Stimulated activated CD4-positive, alpha-beta T cell treated with anti-CD3 and anti-CD28 coated beads, TNF-alpha, amount 100 ng/mL, for 1 hour (primary cell): Measurements from ENCODE around the gene SLC44A2.

Experiments used
- DNase-seq, 3 donors: peaks; one replicate each; pipeline ENCODE4 v3.0.0-alpha.2; 2020; ENCODE audit warnings: low read depth in 3 of 3, low spot score in 1 of 3

The SLC44A2 gene

DNA sequence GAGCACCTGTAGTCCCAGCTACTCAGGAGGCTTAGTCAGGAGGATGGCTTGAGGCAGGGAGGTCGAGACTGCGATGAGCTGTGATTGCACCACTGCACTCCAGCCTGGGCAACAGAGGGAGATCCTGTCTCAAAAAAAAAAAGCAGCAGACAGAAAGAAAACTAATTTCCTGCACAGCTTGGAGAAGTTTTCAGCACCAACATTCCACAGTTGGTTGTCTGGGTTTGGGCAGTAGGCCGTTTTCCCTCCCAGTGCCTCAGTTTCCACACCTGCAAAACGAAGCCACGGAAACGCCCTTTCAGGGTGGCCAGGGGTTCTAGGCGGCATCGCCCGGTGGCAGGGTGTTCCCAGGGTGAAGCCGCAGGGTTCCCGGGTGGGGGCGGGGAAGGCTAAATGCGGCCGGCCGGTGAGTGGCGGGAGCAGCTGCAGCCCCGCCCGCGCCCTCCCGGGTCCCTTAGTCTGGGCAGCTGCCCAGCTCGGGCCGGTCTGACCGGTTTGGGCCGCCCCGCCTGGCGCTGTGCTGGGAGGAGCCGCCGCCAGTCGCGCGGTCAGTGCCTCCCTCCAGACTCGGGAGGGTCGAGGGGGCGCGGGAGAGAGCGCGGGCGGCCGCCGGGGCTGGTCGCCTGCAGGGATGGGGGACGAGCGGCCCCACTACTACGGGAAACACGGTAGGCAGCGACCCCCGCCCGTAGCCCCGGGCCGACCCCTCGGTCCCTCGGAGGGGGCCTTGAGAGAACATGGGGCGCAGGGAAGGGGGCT is at the start of gene SLC44A2:
TSS of gene SLC44A2 (plus strand) at position 551 of the 759 bp plus-strand sequence. CDS start at position 632, 81 bp downstream.
- no peak for DNase-seq

GRCh38 chr19:10577951-10578350 is 47.4 kb upstream of the SLC44A2 start:
- no peak for DNase-seq

DNA sequence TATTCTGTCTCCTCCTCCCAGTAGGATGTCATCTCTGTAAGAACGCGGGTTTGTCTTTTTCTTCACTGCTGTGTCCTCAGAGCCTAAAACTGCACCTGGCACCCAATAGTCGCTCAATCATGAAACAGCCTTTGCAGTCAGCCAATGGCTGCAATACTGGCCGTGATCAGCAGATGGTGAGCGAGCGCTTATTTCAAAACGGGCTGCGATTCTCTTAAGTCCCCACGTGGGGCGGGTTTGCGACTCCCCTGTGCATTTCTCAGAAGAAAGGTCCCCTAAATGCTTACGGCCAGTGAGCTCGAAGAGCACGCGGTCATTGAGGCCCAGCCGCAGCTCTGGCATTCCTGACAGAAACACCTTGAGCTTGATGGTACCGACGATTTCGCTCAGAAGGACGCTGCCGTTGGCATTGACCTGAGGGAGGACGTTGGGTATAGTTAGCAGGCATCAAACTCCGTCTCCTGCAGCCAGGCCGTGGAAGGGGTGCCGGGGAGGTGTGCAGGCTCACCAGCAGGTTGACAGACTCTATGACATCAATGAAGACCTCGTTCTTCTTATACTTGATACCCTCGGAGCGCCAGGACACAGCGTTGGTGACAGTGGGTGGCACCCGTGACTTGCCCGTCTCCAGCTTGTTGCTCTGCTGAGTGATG is 44.2 kb upstream of the SLC44A2 start:
- peak; percentile 69 to 87 (median 79) for DNase-seq

GRCh38 chr19:10582091-10582490 is 43.3 kb upstream of the SLC44A2 start:
- no peak for DNase-seq

DNA sequence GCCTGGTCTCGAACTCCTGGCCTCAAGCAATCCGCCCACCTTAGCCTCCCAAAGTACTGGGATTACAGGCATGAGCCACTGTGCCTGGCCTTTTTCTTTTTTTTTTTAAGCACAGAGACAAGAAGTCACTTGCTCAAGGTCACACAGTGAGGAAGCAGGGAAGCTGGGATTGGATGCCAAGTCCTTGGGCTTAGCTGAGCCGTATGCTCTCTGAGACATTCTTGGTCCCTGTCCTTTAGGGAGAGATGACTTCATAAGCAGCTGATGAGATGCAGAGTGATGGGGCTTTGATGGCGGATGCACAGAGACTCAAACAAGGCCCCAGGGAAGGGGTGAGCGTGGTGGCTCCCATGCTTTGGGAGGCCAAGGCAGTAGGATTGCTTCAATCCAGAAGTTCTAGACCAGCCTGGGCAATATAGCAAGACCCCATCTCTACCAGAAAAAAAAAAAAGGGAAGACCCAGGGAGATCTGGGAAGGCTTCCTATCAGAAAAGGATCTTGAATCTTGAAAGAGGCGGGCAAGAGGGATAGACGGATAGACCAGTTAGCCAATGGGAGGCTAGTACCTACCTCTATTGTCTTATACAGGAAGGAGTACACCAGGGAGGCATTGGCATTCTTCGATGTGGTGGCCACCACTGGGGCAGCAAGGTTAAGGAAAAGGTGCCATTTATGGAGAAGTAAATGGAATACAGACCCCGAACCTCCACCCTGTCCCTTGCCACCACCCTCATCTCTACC is 42.1 kb upstream of the SLC44A2 start:
- no peak for DNase-seq

- no peak for DNase-seq
Observed at GRCh38 chr19:10586396-10586795, 39.0 kb upstream of the SLC44A2 start.

DNA sequence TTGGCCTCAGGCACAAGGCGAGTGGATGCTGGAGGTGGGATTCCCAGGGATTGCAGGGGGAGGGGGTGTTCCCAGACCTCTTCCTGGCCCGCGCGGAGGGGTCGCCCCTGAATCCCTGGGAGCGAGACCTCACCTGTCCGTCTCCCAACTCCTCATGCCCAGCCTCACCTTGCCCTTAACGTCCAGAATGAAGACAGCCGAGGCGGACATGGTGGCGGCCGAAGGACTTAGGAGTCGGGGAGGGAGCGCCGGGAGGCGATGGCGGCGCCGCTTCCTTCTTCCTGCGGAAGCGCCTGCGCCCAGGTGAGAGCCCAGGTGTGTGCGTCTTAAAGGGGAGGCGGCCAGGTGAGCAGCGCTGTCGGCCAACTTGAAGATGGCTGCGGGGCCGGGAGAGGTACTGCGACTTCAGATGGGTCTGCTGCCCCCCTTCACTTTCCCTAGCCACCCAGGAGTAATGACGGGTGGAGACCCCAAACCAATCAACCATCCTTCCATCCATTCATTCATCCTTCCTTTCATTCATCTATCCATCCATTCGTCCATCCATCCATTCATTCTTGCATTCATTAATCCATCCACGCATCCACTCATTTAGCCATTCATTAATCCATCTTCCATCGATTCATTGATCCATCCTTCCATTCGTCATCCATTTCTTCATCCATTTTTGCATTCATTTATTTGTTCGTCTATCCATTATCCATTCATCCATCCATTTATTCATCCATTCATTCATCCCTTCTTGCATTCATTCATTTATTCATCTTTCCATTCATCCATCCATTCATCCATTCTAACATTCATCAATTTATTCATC is 38.1 kb upstream of the SLC44A2 start, which contains the start of gene AP1M2:
TSS of gene AP1M2 (minus strand) at position 291 of the 817 bp plus-strand sequence. CDS start at position 210, 81 bp downstream.
- no peak for DNase-seq

DNA sequence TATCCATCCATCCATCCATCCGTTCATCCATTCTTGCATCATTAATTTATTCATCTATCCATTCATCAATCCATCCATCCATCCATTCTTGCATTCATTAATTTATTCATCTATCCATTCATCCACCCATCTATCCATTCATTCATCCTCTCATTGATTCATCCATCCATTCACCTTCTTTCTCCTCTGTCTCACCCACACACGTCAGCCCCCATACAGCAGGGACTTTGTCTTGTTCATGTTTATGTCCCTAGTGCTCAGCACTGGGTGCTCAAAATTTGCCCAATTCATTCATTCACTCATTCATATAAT is 37.6 kb upstream of the SLC44A2 start:
- no peak for DNase-seq

DNA sequence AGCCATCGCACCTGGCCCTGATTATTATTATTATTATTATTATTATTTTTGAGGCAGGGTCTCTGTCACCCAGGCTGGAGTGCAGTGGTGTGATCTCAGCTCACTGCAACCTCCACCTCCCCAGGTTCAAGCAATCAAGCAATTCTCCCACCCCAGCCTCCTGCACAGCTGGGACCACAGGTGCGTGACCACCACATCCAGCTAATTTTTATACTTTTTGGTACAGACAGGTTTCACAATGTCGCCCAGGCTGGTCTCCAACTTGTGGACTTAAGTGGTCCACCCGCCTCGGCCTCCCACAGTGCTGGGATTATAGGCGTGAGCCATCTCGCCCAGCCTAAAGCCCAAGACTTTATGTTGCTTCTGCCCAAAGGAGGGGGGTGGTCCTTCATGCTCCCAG is 32.2 kb upstream of the SLC44A2 start:
- no peak for DNase-seq

DNA sequence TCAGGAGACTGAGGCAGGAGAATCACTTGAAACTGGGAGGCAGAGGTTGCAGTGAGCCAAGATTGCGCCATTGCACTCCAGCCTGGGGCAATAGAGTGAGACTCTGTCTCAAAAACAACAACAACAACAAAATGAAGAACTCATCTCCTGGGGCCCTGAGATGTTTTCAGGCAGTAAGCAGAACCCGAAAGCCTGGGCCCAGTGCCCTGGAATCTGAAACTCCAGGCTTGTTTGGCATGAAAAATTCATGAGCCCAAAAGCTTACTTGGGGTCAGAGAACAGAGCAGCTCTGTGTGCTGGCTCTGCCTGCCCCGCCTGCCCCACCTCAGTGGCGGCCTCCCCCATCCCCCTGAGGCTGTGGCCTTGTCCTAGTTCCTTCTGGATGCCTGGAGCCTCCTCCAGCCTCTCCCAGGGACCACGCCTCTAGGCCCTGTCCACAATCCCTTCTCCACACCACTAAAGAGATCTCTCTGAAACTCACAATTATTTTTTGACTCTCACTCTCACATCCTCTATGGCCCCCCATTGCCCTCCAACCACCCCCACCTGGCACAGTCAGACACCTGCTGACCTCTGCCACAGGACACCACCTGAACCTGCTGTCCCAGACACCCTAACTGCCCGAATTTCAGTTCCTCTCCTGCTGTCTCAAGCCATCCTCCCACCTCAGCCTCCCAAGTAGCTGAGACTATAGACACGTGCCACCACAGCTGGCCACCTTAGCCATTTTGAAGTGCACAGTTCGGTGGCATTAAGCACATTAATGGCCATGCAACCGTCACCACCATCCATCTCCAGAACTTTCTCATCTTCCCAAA is 31.3 kb upstream of the SLC44A2 start:
- no peak for DNase-seq

- DNase-seq, result no peak
Observed at GRCh38 chr19:10600149-10600548, 25.2 kb upstream of the SLC44A2 start.

DNA sequence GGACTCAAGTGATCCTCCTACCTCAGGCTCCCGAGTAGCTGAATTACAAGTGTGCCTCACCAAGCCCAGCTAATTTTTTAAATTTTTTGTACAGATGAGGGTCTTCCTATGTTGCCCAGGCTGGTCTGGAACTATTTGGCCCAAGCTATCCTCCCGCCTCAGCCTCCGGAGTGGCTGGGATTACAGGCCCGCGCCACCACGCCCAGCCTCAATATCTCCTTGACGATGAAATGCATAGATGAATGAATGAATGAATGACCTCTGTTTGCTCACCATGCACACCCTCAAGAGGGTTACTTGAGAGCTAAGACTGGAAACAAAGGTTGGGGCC is 23.4 kb upstream of the SLC44A2 start:
- no peak for DNase-seq

GRCh38 chr19:10602330-10603083 is 22.8 kb upstream of the SLC44A2 start:
- DNase-seq, result peak; percentile 74 to 91 (median 83)

DNA sequence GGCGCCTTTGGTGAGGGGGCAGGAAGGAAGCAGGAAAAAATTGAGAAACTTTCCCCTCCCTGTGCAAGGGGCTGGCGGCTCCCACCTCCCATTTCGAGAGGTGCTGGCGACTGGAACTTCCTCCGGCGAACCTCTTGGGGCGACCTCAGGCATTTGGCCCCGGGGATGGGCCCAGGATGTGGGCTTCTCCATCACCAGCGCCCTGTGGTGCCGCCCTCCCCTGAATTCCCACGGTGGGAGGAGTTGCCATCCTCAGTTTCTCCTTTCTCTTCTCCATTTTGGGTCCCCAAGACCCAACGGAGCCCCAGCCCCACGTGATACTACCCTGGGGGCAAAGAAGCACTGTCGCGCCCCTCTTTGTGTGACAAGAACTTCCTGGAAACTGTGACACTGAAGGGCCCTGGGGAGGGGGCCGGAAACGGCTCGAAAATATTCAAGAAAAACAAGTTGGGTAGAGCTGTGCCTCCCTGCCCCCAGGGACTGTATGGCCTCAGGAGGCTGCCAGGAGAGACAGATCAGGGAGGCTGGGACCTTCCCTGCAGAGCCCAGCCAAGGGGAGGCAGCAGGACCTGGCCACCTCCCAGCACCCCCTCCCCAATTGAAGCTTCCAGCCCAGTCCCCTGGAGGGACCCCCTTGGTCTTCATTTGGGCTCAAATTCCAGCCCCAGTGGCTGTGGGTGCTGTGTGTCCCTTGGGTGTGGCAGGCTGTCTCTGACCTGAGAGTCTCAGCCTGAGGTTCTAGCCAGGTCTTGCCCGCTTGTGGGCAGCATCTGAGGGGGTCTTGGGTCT is 22.1 kb upstream of the SLC44A2 start:
- DNase-seq, result peak; percentile 47 to 74 (median 70)

DNA sequence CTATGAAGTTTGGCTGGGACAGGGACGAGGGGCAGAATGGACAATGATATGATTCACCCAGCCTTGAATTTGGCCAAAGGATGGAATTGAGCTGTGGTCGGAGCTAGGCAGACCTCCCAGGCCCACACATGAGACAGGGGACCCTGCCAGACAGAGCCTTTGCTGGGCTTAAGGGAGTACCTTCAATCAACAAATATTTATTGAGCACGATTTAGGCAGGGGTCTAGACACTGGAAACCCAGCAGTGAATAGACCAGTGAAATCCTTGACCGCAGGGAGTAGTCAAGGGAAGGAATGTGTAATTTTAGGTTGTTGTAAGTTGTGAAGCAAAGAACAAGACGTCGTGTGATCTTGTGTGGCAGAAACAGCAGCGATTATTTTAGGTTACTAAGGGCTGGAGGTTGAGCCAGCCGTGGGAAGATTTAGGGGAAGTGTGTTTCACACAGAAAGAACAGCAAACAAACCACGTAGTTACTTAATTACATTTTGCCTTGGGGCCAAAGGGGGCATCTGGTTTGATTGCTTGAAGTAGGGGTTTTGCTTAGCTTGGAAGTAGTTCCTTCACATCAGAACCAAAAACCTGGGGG is 21.4 kb upstream of the SLC44A2 start:
- no peak for DNase-seq

DNA sequence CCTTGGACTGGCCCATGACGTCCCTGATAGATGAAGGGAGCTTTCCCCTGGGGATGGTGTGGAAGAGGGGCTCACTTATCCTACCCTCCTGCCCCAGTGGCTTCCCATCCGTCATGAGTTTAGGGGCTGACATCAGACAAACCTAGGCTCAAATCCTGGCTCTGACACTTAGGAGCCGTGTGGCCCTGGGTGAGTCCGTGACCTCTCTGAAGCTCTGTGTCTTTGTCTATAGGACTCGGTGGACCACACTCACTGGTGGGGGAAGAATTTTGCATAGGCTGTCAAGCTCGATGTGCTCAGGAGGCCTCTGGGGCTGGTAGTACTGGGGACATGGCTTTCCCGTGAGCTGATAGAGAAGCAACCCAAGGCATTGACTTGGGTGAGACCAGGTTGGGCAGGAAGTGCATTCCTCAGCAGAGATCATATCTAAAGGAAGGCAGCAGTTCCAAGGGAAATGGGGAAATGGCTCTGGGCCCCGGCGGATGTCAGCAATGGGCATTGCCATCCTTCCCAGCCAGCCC is 20.8 kb upstream of the SLC44A2 start:
- DNase-seq, result no peak

DNA sequence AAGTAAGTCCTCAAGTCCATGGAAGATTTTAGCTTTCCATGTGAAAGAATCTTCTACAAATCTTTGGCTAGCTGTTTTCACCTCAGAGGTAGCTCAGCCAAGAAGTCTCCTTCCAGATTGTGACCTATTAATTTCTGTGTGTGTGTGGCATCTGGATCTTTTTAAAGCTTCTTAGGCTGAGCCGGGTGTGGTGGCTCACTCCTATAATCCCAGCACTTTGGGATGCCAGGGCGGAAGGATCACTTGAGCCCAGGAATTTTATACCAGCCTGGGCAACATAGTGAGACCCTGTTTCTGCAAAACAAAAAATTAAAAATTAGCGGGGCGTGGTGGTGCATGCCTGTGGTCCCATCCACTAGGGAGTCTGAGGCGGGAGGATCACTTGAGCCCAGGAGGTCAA is 13.4 kb upstream of the SLC44A2 start:
- DNase-seq, result no peak

DNA sequence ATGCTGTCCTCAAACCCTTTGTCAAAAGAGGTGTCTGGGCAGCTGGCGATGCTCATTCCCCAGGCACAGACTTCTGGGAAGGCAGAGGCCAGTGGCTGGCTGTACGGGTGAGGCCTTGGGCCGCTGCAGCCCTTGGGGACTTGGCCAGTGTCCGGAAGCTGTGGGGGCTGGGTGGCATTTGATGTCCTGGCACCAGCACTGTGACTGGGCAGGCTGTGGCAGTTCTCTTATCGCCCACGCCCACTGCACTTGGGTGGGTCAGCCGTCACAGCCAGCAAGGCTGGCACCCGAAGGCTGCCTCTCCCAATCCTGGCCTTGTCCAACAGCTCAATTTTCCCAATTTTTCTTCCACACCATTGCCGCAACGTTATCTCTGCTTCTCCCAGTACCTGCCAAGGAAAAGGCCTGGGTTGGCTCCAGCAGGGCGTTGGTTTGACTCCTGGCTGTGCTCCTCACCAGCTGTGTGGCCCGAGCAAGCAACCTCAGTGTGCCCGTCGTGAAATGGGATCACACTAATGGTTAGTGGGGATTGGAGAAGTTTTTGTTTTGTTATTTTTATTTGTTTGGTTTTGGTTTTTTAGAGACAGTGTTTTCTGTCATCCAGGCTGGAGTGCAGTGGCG is 12.7 kb upstream of the SLC44A2 start:
- no peak for DNase-seq
